Liver (tissue), 2 donors: ENCODE results near the gene CACNA1H.

Source experiments
- FOXA2 ChIP-seq: IDR thresholded peaks from 2 replicates; pipeline ENCODE4 v1.6.1; 2016; ENCODE audit warnings: antibody characterized with exemption
- YY1 ChIP-seq: IDR thresholded peaks from 2 replicates; pipeline ENCODE4 v1.6.1; 2016; ENCODE audit warnings: antibody characterized with exemption, mild to moderate bottlenecking
- TF ChIP-seq, protein P1 (sequence below): fragments of 150-350 bp; IDR thresholded peaks from 2 replicates; pipeline ENCODE4 v1.5.1; 2017; ENCODE audit warnings: improper control_type of control experiment, low read depth, low read length; ENCODE audit not compliant: missing input control
- donor health status: healthy.

DNA sequence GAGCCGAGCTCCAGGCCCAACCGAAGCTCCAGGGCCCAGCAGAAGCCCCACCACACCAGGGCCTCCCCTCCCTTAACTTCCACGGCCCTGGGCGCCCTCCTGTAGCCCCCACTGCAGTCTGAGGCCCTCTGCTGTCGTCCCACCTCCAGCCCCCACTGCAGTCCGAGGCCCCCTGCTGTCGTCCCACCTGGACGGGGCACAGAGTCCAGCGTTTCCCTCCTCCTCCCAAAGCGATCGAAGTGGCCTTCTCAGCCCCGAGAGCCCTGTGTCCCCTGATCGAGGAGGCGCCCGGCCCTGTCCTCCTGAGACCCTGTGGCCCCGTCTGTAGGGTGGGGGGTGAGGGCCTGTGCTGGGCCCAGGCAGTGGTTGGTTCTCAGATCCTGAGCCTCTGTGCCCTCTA is 25.8 kb upstream of the CACNA1H start:
- TF ChIP-seq YY1, result no peak
- TF ChIP-seq, protein P1, sequence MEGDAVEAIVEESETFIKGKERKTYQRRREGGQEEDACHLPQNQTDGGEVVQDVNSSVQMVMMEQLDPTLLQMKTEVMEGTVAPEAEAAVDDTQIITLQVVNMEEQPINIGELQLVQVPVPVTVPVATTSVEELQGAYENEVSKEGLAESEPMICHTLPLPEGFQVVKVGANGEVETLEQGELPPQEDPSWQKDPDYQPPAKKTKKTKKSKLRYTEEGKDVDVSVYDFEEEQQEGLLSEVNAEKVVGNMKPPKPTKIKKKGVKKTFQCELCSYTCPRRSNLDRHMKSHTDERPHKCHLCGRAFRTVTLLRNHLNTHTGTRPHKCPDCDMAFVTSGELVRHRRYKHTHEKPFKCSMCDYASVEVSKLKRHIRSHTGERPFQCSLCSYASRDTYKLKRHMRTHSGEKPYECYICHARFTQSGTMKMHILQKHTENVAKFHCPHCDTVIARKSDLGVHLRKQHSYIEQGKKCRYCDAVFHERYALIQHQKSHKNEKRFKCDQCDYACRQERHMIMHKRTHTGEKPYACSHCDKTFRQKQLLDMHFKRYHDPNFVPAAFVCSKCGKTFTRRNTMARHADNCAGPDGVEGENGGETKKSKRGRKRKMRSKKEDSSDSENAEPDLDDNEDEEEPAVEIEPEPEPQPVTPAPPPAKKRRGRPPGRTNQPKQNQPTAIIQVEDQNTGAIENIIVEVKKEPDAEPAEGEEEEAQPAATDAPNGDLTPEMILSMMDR, result no peak
- no peak for TF ChIP-seq FOXA2
